Ovary (tissue), 3 donors: Measurements from ENCODE around the gene SPATA6L.

Experiments
- CTCF ChIP-seq, 3 donors: fragments of 450-650 bp in 2 of 3; fragments of 200-600 bp in 1 of 3; IDR thresholded peaks; one replicate each; pipeline versions ENCODE4 v1.5.1 to v1.8.0; 2016 to 2022; ENCODE audit warnings: antibody characterized with exemption in 3 of 3, mild to moderate bottlenecking in 1 of 3
- EP300 ChIP-seq: sonication (generic); formaldehyde crosslinking; IDR thresholded peaks from one replicate; pipeline ENCODE4 v1.6.1; 2017; ENCODE audit warnings: antibody characterized with exemption
- POLR2A ChIP-seq: fragments of 450-650 bp; IDR thresholded peaks from one replicate; pipeline ENCODE4 v1.6.1; 2017; ENCODE audit warnings: antibody characterized with exemption, mild to moderate bottlenecking, moderate library complexity
- donor health status: DM: no; HTN: no; CAD: no.

- no peak for TF ChIP-seq CTCF (IDR thresholded peaks at IDR 0.05)
- TF ChIP-seq EP300: no peak
- TF ChIP-seq POLR2A: no peak
These were observed 12.2 kb downstream of the SPATA6L start for GRCh38 chr9:4654084-4654483.
